HG03196 (cell line): ENCODE measurements around the gene CECR2.
"Not testable (repeated sequence)": the region's sequence is repeated elsewhere in the genome, so short reads cannot be mapped to it uniquely, and the experiment has no call there.

Experiments
- ATAC-seq: cut with Tn5 transposase; IDR thresholded peaks from one replicate; pipeline ENCODE4 v1.9.1; 2021; ENCODE audit not compliant: unreplicated experiment

The CECR2 gene

GRCh38 chr22:17562906-17563870, 193.9 kb downstream of the CECR2 start, which contains the start of gene SLC25A18:
Gene SLC25A18 (plus strand): TSS chr22:17563498. CDS start chr22:17579945, 16,447 bp downstream.
- no peak for ATAC-seq

GRCh38 chr22:17563936-17564391, 194.7 kb downstream of the CECR2 start:
- no peak for ATAC-seq

- ATAC-seq, result not testable (repeated sequence)
Measured at GRCh38 chr22:17566016-17566687, 196.9 kb downstream of the CECR2 start.

GRCh38 chr22:17566776-17567175, 197.5 kb downstream of the CECR2 start:
- no peak for ATAC-seq

GRCh38 chr22:17569971-17570511, 200.8 kb downstream of the CECR2 start:
- ATAC-seq, result no peak

- no peak for ATAC-seq
Measured at GRCh38 chr22:17570851-17571631, 201.8 kb downstream of the CECR2 start.

GRCh38 chr22:17575151-17575550, 205.9 kb downstream of the CECR2 start:
- ATAC-seq, result no peak

- ATAC-seq, result no peak
Measured at GRCh38 chr22:17575681-17576080, 206.4 kb downstream of the CECR2 start.

- no peak for ATAC-seq
Measured at GRCh38 chr22:17576470-17576869, 207.2 kb downstream of the CECR2 start.

- ATAC-seq, result no peak
Measured at GRCh38 chr22:17578136-17578754, 209.0 kb downstream of the CECR2 start.

GRCh38 chr22:17579535-17579981, 210.3 kb downstream of the CECR2 start:
- no peak for ATAC-seq

GRCh38 chr22:17580441-17581031, 211.3 kb downstream of the CECR2 start:
- no peak for ATAC-seq

GRCh38 chr22:17581056-17581455, 211.8 kb downstream of the CECR2 start:
- no peak for ATAC-seq

GRCh38 chr22:17581631-17582030, 212.4 kb downstream of the CECR2 start:
- no peak for ATAC-seq

GRCh38 chr22:17583151-17583550, 213.9 kb downstream of the CECR2 start:
- no peak for ATAC-seq

GRCh38 chr22:17586831-17587440, 217.7 kb downstream of the CECR2 start:
- ATAC-seq, result no peak

- no peak for ATAC-seq
Measured at GRCh38 chr22:17587629-17588028, 218.4 kb downstream of the CECR2 start.

- ATAC-seq, result no peak
Measured at GRCh38 chr22:17588606-17589005, 219.3 kb downstream of the CECR2 start.

- no peak for ATAC-seq
Measured at GRCh38 chr22:17589810-17590375, 220.6 kb downstream of the CECR2 start.
